ENCODE measurements around the gene DTNB.
"Not testable (repeated sequence)": the region's sequence is repeated elsewhere in the genome, so short reads cannot be mapped to it uniquely, and the experiment has no call there.

The DTNB gene

DNA sequence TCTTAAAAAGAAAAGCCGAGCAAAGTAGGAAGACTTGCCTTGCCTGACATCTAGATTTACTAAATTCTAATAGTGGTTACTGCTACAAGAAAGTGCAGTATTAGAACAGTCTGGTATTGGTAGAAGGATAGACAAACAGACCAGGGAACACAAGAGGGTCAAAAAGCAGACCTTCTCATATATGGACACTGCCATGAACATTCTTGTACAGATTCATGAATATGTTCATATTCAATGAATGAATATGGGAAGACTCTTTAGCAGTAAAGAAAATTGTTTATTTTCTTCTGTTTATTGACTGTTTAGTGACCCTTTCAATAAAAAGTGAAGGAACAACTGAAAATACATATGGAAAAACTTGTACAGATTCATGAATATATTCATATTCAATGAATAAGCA, 37.6 kb downstream of the DTNB start:
- intact Hi-C loops (cut with DNase I) = no loop called here

DNA sequence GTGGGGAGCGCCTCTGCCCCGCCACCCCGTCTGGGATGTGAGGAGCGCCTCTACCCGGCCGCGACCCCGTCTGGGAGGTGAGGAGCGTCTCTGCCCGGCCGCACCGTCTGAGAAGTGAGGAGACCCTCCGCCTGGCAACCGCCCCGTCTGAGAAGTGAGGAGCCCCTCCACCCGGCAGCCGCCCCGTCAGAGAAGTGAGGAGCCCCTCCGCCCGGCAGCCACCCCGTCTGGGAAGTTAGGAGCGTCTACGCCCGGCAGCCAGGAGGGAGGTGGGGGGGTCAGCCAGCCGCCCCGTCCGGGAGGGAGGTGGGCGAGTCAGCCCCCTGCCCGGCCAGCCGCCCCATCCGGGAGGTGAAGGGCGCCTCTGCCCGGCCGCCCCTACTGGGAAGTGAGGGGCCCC, 39.6 kb downstream of the DTNB start:
- DNase-seq; intact Hi-C loops (cut with DNase I): not testable (repeated sequence)

More for the DNA sequence above, 37.6 kb downstream of the DTNB start:
- no peak for DNase-seq

DNA sequence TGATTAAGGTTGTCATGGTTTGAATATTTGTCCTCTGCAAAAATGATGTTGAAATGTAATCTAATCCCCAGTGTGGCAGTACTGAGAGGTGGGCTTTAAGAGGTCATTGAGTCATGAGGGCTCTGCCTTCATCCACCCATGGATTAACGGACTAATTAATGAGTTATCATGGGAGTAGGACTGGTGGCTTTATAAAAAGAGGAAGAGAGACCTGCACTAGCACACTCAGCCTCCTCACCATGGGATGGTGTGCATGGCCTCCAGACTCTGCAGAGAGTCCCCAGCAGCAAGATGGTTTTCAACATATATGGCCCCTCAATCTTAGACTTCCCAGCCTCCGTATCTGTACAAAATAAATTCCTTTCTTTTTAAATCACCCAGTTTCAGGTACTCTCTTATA, 41.0 kb downstream of the DTNB start:
- intact Hi-C loops (cut with DNase I) = no loop called here
- no peak for DNase-seq

DNA sequence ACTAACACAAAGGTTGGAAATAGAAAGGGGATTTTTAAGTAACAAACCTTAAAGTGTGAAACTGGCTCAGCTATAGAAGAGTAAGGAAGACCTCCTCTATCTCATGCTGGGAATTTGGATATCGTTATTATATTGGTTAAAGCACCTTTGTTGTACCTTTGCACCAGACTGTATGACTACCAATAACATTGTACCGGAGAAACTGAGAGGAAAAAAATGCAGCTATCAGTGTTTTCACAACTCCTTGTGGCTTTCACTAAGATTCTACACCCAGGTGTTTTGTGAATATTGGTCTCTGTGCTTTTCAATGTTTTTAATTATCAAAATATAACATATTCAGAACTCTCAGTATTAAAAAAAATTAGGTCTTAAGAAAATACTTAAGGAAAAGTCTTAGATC, 48.7 kb downstream of the DTNB start:
- intact Hi-C loops (cut with DNase I) = no loop called here
- DNase-seq = no peak

DNA sequence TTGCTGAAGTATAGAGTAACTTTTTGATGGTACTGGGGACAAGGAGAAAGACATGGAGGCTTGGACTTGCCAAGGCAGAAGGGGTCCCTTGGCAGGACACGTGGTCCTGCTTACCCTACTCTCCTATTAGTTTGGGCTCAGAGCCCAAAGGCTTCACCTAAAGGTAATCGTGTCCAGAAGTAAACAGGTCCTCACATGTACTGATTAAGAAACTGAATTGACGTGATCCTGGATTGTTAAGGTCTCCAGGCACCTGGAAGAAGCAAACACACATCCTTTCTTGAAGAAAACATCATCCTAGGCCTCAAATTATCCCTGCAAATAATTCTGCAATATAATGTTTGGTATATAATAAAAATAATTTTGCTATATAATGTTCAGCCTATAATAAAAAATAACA, 50.0 kb downstream of the DTNB start:
- intact Hi-C loops (cut with DNase I) = no loop called here
- no peak for DNase-seq

DNA sequence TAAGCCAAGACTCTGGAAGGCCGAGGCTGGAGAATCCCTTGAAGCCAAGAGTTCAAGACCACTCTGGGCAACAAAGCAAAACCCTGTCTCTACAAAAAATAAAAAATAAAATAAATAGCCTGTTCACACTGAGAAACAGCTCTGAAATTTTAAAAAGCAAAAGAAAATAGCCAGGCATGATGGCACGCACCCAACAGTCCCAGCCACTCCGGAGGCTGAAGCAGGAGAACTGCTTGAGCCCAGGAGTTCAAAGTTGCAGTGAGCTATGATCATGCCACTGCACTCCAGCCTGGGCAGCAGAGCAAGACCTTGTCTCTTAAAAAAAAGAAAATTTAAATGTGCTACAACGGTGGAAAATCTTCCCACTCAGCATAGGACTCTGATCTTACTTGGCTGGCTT, 52.7 kb downstream of the DTNB start:
- intact Hi-C loops (cut with DNase I) = no loop called here
- no peak for DNase-seq

DNA sequence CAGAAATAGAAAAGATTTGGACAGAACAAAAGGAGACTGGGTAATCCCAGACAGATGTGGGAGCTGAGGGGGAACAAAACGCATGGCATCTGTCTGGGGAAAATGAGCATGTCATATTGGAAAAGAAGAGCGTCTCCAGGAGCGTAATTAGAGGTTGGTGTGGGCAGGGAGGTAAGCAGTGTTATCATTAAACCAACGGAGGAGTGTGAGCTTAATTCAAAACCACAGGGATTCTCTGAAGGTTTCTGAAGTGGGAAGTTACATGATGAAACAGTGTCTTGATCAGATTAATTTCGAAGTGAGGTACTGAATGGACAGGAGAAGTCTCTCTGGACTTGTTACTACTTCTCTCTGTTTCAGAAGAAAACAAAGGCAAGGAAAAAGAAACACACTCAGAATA, 53.3 kb downstream of the DTNB start:
- intact Hi-C loops (cut with DNase I) = no loop called here
- DNase-seq = no peak

DNA sequence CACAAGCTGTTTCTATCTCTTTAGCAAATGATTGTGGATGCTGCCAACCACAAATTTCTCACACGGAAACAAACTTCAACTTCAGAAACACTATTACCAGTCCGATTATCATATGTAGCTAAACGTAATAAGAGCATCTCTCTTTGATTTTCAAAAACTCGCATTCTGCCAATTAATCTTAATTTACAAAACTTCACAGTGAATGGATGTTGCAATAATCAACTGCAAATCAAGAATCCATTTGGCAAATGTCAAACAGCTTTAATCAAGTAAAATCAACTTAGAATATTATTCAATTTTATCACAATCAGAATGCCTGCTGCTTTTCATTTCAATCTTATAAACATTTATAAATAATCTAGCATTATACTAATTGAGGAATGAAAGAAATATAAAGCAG, 54.2 kb downstream of the DTNB start:
- no peak for DNase-seq
- intact Hi-C loops (cut with DNase I) = no loop called here

DNA sequence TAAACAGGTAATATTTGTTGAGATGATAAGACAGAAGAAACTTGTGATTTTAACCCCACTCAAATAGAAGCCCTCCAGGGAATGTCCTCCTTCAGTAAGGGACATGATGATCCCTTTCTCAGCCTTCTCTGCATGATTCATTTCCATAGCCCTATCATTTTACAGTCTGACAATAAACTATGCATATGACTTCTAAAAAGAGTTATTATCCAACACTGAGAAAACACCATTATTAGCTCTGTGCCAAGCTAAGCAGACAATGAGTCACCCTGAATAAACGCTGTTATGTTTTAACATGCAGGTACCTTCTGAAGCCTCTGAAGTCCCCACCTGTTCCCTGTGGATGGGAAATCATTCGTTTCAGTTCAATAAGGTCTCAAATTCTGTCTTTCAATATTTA, 54.7 kb downstream of the DTNB start:
- intact Hi-C loops (cut with DNase I) = no loop called here
- no peak for DNase-seq

DNA sequence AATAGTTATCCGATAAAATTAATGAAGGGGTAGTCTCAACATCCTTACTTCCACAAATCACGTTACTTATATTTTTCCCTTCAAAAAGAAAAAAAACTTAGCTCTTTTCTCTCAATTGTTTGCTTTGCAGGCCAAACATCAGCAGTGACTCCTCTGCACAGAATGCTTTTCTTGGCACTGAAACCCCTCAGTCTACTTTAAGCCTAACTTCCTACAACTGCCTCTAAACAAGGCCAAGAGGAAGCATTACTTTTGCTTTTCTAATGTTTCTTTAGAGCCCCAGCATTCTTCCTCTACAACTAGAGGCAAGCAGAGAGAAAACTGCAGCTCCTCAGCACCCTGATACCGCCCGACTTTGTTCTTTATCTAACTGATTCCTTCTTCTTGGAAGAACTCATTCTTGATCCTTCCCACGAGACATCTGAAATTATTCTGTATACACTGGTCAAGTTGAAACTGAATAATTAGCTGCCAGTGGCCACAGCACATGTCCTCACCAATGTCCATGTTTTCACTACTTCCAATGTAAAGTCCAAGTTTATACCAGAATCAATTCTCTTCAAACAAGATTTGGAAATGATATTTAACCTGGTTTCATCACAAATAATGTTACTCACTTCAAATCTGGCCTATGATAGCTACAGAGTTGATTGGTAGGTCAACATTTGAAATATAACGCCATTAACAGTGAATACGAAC, 55.3 kb downstream of the DTNB start:
- DNase-seq = no peak

DNA sequence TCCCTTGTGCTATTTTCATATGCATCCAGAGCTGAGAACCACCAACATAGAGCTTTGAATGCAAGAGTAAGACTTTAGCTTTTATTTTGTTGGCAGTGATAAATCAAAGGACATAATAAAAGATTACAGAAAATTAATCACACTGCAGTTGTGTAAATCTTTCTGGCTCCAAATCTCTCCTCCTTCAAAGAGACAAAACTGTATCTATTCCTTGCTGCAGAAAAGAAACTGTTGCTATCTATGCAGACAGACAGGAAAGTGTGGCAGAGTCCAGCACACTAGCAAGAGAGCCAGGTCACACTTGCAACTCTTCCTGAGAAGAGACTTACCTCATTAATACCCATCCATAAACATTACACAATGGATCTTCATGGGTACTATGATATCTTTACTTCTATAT, 57.5 kb downstream of the DTNB start:
- no peak for DNase-seq
- intact Hi-C loops (cut with DNase I) = no loop called here

More for the DNA sequence above, 55.3 kb downstream of the DTNB start:
- intact Hi-C loops (cut with DNase I) = no loop called here

DNA sequence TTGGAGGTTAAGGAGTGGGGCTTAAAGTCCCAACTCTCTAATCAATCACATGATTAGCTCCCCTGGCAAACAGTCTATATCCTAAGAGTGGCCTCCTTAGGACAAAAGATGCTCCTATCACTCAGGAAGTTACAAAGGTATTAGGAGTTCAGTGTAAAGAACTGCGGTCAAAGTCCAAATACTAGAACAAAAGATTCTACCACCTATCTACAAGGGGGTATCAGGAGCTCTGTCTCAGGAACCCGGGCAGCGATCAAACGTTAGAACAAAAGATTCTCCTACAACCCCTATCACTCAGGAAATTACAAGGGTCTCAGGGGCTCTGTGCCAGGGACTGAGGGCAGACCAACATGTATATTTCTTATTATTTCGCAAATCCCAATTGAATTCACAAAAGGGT, 58.0 kb downstream of the DTNB start:
- DNase-seq = no peak
- intact Hi-C loops (cut with DNase I) = no loop called here

DNA sequence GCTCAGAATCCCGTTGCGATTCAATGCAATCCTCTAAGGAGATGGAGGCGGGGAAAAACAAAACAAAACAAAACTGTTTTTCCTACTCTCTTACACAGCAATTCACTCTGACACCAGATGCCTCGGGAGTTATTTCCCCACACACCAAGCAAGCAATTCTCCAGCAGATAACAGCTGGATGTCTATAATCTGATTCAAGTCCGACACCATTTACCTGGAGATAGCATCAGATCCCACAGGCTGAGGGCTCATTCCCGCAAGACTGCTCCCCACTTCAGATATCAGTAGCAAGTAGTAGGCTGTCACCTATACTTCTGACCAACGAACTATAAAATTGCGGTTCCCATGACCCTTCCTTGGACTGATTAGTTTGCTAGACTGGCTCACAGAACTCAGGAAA, 58.7 kb downstream of the DTNB start:
- intact Hi-C loops (cut with DNase I) = no loop called here
- DNase-seq = no peak

DNA sequence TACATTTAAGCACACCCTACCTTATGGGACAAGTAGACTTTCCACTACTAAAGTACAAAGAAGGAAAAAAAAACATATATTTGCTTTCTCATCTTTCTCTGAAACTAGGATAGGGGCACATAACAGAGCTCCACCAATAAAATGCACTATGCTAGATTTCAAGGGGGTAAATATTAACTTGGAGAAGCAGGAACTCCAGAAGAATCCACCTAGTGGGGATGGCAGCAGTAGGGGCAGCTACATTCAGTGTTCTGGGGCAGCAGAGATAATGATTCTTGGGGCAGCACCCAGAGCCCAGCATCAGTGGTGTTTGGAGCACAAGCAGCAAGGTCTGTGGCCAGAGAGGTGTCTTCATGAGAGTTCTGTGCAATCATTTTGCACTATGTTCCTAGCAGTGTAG, 64.7 kb downstream of the DTNB start:
- DNase-seq = no peak
- intact Hi-C loops (cut with DNase I) = no loop called here

DNA sequence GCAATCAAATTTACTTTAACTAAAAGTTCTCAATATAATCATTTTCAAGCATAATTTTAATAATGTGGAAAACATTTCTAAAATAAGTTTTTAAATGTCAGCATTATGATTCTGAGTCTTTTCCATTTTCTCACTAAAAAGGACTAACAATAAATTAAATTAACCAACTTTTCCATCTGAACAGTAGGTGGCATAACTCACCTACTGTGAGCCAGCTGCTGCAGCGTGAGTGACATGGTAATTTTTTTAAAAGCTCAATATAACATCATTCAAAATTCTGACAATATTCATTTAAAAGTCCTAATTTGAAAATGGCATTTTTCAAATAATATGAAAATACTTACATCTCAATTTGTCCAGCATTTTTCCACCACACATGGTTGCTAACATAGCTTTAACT, 66.5 kb downstream of the DTNB start:
- intact Hi-C loops (cut with DNase I) = loop anchor here (2.0 kb wide), 1 partner anchor 58 kb away; no protein-coding TSS in a partner anchor
- no peak for DNase-seq

DNA sequence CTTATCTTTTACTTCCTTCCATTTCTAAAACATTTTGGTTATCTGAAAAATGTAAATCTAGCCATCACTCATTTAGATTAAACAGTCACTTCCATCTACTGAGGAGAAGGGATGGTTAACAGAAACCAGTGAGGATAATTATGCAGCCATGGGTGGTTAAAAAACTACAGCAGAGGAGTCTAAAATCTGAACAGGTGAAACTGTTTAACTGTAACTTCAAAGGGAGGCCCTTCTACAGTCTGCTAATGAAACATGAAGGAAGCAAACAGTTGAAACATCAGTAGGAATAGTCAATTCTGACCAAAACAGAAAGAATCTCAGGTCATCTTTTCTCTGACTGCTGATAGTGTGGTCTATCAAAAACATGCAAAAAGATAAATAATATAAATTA, 71.0 kb downstream of the DTNB start:
- intact Hi-C loops (cut with DNase I) = no loop called here
- DNase-seq = no peak

DNA sequence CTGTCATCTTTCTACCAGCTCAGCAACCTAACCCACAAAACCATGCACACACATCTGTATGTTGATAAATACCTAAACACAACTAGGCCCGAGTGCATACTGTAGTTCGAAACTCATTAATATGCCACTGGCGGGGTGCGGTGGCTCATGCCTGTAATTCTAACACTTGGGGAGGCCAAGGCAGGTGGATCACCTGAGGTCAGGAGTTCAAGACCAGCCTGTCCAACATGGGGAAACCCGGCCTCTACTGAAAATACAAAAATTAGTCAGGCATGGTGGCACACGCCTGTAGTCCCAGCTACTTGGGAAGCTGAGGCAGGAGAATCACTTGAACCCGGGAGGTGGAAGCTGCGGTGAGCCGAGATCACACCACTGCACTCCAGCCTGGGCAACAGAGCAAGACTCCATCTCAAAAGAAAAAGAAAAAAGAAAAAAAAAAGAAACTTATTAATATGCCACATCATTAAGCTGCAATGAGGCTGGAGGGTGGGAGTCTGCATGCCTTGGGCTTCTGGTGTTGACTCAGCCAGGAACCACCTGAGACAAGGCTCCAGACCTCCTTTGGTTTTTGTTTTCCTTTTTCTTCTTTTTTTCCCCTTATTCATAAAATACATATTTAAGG, 71.6 kb downstream of the DTNB start:
- DNase-seq; intact Hi-C loops (cut with DNase I): not testable (repeated sequence)

DNA sequence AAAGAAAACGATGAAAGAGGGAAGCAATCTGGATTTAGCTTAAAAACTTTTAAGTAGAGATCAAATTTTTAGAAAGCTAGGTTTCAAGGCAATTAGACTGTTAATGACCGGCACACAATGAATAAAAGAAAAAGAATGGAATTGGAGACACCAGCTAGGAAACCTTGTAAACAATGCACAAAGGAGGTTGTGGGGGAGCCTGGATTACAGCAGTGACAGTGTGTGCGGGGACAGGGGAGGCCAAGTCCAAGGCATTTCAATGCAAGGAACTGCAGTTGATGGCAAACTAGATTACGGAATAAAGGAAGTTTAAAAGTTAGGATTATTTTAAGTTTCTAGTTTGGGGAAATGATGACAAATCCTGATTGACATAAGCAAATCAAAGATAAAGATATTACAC, 74.5 kb downstream of the DTNB start:
- intact Hi-C loops (cut with DNase I) = no loop called here
- peak in 6 of 10 donors; percentile 52 to 92 (median 63) for DNase-seq

DNA sequence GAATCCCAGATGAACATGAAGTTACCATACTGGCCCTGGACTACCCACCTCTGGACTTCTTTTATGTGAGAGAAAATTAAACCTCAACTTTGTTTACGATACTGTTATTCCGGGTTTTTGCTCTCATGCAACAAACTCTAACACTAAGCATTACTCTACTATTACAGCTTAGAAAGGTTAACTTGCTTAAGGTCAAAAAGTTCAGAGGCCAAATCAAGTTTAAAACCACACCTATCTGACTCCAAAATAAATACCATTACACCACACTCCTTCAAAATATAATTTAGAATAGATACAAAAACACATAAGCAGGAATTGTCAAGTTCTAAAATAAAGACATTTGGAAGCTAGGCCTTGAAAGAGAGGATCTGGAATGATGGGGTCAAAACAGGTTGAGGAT, 75.0 kb downstream of the DTNB start:
- no peak for DNase-seq
- intact Hi-C loops (cut with DNase I) = no loop called here

DNA sequence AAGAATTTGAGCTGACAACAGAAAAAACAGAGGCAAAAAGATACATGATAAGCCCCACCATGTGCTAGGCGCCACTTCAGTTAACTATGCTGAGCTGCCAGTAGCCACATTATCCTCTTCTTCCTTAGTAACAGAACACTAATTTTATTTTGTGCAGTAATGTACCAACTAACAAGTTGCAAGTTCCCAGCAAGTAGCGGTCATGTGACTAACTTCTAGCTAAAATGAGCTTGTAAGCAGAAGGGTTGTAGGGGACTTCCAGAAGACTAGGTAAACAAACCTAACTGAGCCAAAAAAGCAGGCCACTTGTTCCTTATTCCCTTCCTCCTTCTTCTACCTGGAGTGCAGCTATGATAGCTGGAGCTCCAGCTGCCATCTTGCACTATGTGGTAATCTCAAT, 75.5 kb downstream of the DTNB start:
- no peak for DNase-seq
- intact Hi-C loops (cut with DNase I) = no loop called here

DNA sequence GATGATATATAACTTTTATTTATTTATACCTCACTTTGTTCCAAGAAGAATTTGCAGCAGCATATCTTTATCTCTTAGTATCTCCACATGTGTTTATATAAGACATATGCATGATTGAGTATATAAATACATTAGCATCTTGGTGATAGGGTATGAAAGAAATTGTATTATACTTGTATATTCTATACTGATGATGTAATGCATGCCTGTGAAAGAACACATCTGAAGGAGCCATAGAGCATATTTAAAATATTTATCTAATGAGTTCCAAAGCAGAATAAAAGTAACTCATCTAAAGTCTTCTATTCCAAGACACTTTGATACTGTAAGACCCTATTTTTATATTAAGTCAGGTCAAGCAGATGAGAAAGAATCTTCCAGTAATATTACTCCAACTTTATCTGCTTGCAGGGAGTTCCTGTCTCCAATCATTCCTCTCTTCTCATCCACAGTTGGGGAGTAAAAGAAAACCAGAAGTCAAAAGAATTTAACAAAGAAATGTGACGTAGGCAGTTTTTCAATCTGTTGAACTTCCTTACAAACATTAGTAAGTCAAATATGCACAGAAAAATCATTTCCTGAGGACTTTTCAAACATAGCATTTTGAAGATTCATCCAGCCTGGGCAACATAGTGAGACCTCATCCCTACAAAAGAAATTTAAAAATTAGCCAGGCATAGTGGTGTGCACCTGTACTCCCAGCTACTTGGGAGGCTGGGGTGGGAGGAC, 76.7 kb downstream of the DTNB start:
- DNase-seq = no peak
- intact Hi-C loops (cut with DNase I) = no loop called here

DNA sequence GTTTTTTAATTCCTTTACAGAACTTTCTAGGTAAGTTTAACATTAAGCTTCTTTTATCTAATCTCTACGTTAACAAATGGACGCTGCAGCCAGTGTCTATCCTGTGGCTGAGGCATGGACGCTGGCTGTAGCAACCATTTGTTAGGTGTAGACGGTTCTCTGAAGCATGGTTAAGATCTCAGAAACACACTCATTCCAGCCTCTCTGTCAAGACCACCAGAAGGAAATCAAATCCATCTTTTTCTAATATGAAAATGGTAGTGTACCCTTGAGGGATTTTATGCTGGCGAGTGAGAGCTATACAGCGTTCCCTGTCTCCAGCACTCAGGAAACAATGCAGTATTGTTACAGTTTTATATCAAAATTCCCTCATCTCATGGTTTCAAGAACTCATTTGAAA, 78.0 kb downstream of the DTNB start:
- intact Hi-C loops (cut with DNase I) = no loop called here
- DNase-seq = no peak
